GM18520 (cell line): ENCODE measurements around the gene GRIN2B.

ENCODE experiments used
- ATAC-seq: cut with Tn5 transposase; IDR thresholded peaks from one replicate; pipeline ENCODE4 v1.9.1; 2021; ENCODE audit not compliant: unreplicated experiment

The GRIN2B gene

DNA sequence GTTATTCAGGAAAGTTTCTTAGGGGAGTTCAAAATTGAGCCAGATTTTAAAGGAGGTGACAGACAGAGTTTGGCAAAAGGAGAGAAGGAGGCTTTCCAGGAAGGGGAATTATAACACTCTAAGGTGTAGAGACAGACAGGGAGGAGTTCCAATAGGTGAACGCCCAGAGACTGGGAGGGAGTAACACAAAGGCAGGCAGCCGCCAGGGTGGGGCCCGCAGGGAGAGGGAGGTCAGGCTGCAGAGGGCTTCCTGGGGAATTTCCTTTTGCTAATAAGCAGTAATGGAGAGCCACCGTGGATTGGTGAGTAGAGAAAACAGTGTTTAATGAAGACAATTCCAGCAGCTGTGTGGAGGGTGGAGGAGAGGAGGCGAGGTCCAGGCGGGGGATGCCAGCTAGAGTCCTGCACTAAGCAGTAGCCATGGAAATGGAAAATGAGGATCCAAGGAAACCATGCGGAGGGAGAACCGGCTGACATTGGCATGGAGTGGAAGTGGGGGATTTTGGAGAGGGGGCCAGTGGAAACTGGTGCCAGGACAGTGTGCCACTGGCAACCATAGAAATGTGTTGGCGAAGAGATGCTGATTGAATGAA is 22.2 kb downstream of the GRIN2B start:
- ATAC-seq = no peak

- ATAC-seq = no peak
Observed at GRCh38 chr12:13957576-13957975, 23.8 kb downstream of the GRIN2B start.

- no peak for ATAC-seq
Observed at GRCh38 chr12:13956060-13956590, 25.3 kb downstream of the GRIN2B start.

DNA sequence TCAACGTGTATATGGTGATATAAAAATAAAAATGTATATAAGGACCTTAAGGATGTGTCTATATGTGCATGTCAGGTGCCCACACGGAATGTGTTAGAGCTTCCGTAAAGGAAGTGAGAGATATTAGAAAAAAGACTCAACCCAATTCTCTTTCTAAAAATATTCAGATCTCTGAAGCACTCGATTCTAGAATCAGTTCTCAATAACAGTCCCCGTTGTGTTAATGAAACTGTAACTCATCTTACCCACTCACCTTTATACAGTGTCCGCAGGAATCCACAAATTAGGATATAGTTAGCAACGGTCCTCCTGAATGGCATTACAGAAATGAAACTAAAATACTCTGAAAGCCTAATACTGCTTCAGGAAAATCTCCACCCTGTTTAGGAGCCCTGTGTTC is 29.3 kb downstream of the GRIN2B start:
- no peak for ATAC-seq

GRCh38 chr12:13950502-13950901 is 30.9 kb downstream of the GRIN2B start:
- ATAC-seq = no peak

- no peak for ATAC-seq
Observed at GRCh38 chr12:13948621-13949020, 32.8 kb downstream of the GRIN2B start.

DNA sequence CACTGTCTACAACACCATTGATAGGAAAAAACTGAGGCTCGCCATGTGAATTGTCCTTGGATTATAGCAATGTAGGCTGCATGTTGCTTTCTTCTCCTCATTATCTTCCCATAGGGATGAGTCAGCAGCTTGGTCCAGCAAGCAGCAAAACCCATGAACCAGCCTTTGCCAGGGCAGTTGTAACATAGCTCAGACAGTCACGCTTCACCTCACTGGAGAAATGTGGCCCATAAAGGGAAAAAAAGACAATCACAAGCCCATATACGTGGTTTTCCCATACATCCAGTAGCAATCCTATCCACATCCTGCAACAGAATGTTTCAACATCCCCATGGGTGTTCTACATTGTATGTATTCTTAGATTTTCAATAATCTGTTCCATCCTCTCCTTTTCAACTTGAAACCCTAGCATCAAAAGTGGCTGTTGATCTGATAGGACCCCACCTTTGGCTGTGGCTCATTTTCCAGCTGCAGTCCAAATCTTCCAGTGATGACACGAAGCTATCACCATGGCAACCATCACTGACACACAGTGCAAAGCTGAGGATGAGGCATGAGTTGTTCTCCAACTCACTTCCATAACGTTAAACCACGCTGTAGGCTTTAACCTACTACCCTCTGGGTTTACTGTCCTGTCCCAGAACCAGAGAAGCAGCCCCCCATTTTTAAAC is 34.0 kb downstream of the GRIN2B start:
- ATAC-seq = no peak

- ATAC-seq = no peak
Observed at GRCh38 chr12:13945641-13946040, 35.8 kb downstream of the GRIN2B start.

DNA sequence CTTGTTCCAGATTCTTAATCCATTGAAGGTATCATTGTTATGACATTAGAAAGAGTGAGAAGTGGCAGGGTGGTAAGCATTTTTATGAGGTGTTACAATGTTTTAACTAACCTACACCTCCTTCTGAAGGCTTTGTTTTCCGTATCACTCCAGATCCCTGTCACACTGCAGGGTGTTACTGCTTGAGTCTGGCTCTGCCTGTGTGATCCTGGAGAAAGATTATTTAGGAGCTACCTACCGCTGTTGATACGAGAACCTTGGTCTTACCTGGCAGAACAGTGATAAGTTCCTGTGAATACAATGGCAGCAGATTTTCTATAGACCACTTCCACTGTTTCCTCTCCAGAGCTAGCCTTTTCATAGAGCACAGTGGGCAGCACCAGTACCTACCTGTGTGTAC is 36.2 kb downstream of the GRIN2B start:
- no peak for ATAC-seq

DNA sequence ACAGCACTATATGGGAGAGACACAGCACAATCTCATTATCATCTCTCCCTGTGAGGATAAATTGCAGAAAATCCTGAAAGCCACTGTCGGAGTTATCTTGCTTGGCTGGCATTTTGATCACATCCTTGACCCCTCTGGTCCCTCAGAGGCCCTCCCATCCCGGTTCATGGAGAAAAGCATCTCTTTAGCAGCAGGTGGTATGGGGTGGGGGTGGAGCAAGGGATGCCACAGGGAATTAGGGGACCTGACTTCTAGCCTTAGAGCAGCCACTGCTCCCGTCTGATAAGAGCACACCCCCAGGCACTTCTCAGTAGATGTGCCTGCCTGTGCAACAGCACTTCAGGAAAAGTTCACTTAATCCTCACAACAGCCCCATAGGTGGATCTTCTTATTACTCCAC is 38.6 kb downstream of the GRIN2B start:
- no peak for ATAC-seq

DNA sequence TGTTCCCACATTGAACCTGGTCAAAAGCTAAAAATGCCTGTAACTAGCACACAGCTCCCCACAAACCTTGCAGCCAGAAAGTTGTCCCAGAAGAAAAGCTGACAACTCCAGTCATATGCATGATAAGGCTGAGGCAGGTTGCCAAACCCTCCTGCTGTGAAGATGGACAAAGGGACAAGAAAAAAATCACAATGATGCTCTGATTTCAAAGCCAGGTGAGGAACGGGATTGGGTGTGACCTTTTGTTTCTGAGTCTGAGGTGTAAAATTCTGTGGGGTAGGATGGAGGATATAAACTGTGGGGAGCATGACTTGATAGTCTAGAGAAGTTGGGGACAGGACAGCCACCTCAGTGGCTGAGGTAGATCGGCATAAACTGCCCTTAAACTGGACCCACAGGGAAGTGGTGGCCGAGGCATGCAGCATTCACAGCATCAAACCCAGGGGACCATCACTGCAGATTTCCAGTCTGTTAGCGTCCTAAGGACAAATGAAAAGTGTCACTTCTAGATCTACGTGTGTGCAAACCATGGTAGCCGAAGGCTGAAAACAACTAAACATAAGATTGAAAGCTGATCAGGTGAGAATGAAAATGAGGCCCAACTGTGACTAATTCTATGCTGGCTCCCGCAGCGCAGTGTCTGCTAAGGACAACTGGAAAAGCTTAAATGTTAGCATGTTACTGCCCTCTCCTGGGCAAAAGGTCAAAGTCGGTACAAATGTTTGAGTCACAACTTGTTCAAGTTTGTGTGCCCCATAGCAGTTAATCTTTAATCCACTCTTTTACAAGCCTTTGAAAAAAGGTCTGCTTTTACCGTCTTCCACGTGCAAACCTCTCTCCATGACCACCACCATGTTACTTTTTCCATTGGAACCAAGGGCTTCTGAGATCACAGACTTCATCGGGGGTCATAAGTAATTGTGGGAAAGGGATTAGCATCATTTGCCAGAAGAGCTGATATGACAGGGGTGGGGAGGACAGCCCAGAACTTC is 39.8 kb downstream of the GRIN2B start:
- ATAC-seq = peak; percentile 61

GRCh38 chr12:13940335-13940865 is 41.0 kb downstream of the GRIN2B start:
- no peak for ATAC-seq

DNA sequence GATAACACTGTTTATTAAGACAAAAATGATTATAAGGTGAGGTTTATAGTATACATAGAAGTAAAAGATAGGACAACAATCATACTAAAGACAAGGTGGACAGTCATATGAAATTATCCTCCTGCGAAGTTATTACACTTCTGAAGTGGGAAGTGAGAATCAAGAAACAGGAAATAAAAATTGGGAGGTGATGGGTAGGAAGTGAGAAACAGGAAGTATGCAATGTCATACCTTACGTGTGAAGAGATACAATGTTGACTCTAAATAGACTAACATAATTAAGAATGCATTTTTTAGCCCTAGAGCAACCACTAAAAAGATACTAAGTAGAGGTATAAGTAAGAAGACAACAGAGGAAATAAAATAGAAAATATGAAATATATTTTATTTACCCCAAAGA is 43.7 kb downstream of the GRIN2B start:
- ATAC-seq = no peak

DNA sequence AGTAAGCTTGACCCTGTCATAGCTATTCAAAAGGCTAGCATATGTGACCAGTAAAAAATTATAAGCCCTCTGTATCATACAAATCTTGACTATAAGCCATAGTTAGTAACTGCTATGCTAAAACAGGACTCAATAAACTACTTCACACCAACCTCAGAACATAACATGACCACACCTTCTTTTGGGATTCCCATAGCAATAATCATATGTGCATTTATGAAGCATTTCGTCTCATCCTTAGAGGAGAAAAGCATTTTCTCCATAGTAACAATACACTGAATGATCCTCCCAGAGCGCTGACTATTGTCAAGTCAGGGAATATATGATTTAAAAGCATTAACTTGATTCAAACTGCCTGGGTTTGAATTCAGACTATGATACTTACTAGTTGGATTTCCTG is 46.2 kb downstream of the GRIN2B start:
- ATAC-seq = no peak
